Cardiac fibroblast (primary cell): ENCODE results near the gene NNT.

Experiments used
- DNase-seq, 2 donors: peaks; one replicate each; pipeline versions ENCODE4 v3.0.0 to v3.0.0-alpha.2; 2010; ENCODE audit warnings: low read depth in 2 of 2
- H3K4me3 ChIP-seq, 2 donors: replicated peaks in 1 of 2; 1 replicate in 1 of 2; 2 replicates in 1 of 2; pipeline ENCODE4 v1.5.1; 2011; ENCODE audit warnings: low read depth in 2 of 2, low read length in 2 of 2, mild to moderate bottlenecking in 2 of 2, moderate library complexity in 1 of 2
- TF ChIP-seq, protein P1 (sequence below): IDR thresholded peaks from one replicate; pipeline ENCODE4 v1.5.1; 2011; ENCODE audit warnings: low read depth, mild to moderate bottlenecking, low read length, inconsistent platforms

The NNT gene

GRCh38 chr5:43636076-43636475 is 33.1 kb downstream of the NNT start:
- DNase-seq = no peak
- TF ChIP-seq, protein P1, sequence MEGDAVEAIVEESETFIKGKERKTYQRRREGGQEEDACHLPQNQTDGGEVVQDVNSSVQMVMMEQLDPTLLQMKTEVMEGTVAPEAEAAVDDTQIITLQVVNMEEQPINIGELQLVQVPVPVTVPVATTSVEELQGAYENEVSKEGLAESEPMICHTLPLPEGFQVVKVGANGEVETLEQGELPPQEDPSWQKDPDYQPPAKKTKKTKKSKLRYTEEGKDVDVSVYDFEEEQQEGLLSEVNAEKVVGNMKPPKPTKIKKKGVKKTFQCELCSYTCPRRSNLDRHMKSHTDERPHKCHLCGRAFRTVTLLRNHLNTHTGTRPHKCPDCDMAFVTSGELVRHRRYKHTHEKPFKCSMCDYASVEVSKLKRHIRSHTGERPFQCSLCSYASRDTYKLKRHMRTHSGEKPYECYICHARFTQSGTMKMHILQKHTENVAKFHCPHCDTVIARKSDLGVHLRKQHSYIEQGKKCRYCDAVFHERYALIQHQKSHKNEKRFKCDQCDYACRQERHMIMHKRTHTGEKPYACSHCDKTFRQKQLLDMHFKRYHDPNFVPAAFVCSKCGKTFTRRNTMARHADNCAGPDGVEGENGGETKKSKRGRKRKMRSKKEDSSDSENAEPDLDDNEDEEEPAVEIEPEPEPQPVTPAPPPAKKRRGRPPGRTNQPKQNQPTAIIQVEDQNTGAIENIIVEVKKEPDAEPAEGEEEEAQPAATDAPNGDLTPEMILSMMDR = no peak
- H3K4me3 ChIP-seq = no peak overlapping the region

- H3K4me3 ChIP-seq = no peak overlapping the region
- no peak for DNase-seq
Measured at GRCh38 chr5:43637416-43637815, 34.4 kb downstream of the NNT start.

GRCh38 chr5:43638107-43638506 is 35.1 kb downstream of the NNT start:
- TF ChIP-seq, protein P1 = no peak
- no peak overlapping the region for H3K4me3 ChIP-seq
- DNase-seq = no peak

More at GRCh38 chr5:43637416-43637815, 34.4 kb downstream of the NNT start:
- TF ChIP-seq, protein P1 = no peak

DNA sequence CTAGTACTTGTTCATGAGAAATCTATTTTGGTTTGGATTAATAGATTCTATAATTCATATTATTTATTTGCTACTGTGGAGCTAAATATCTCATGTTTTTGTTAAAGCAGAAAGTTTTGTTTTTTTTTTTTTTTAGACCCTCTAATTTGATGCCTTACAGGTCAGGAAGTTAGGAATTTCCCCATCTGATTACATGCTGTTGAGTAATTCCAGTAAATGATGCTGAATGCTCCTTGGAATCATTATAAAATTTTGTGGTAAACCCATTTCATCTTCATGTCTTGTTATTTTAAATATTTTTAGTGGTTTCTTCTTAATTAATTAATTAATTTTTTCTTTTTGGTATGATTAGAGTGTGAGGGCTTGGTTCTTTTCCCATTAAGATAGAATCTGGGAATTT is 35.6 kb downstream of the NNT start:
- no peak overlapping the region for H3K4me3 ChIP-seq
- peak; percentile 19 to 44 for DNase-seq
- TF ChIP-seq, protein P1 = no peak

- TF ChIP-seq, protein P1 = no peak
- peak in 1 of 2 donors; percentile 45 for DNase-seq
- H3K4me3 ChIP-seq = no peak overlapping the region
Measured at GRCh38 chr5:43639566-43639965, 36.6 kb downstream of the NNT start.

DNA sequence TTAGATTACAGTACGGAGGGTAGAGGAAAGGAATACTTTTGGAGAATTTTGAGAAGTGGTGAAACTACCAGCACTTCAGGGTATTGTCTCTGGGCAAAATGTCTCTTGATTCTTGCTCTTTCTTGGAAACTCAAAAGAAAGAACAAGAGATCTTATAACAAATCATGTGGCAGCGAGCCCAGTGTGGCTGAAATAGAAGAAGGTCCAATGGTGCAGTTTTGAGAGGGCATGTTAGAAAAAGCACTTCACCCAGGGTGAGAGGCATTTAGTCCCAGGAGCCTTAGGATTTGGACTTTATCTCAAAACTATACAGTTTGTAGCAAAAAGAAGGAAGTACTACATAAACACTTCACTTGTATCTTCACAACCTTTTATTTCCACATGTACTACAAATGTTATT is 39.4 kb downstream of the NNT start:
- no peak for DNase-seq
- H3K4me3 ChIP-seq = no peak overlapping the region
- TF ChIP-seq, protein P1 = no peak

GRCh38 chr5:43643327-43643726 is 40.3 kb downstream of the NNT start:
- H3K4me3 ChIP-seq = no peak overlapping the region
- DNase-seq = peak in 1 of 2 donors; percentile 46
- TF ChIP-seq, protein P1 = no peak
